Karpas-422 (cell line): ENCODE measurements around the gene IL24. TPM values are rescaled to one million over a fixed set of nuclear protein-coding genes. Genes with fewer than 3 reads are reported as not detected.

ENCODE experiments used
- DNase-seq: peaks from one replicate; pipeline ENCODE4 v3.0.0-alpha.2; 2015
- H2AFZ ChIP-seq: fragments of 200-600 bp; sonication (generic); 2 replicates; pipeline ENCODE4 v1.6.1; 2014; ENCODE audit warnings: antibody characterized with exemption, low read length, mixed read lengths
- H3K27ac ChIP-seq: fragments of 200-600 bp; sonication (generic); 2 replicates; pipeline ENCODE4 v1.5.1; 2014; ENCODE audit warnings: mild to moderate bottlenecking, low read length, moderate library complexity
- H3K27me3 ChIP-seq: fragments of 200-600 bp; sonication (generic); 2 replicates; pipeline ENCODE4 v1.6.1; 2014; ENCODE audit warnings: low read length, mixed read lengths
- H3K36me3 ChIP-seq: fragments of 200-600 bp; sonication (generic); 2 replicates; pipeline ENCODE4 v1.6.1; 2014; ENCODE audit warnings: low read length, mixed read lengths; ENCODE audit not compliant: insufficient read depth
- H3K4me1 ChIP-seq: fragments of 200-600 bp; sonication (generic); 2 replicates; pipeline ENCODE4 v1.6.1; 2014; ENCODE audit warnings: mild to moderate bottlenecking, low read length, mixed read lengths
- H3K4me2 ChIP-seq: fragments of 200-600 bp; sonication (generic); 2 replicates; pipeline ENCODE4 v1.6.1; 2014; ENCODE audit warnings: low read length, low read depth, mild to moderate bottlenecking; ENCODE audit not compliant: poor library complexity, severe bottlenecking
- H3K4me3 ChIP-seq: fragments of 200-600 bp; sonication (generic); 2 replicates; pipeline ENCODE4 v1.5.1; 2014; ENCODE audit warnings: mild to moderate bottlenecking, antibody characterized with exemption, low read length, mixed read lengths
- H3K79me2 ChIP-seq: fragments of 200-600 bp; sonication (generic); 2 replicates; pipeline ENCODE4 v1.6.1; 2014; ENCODE audit warnings: mild to moderate bottlenecking, low read length, mixed read lengths
- H3K9ac ChIP-seq: fragments of 200-600 bp; sonication (generic); 2 replicates; pipeline ENCODE4 v1.6.0; 2014; ENCODE audit warnings: low read length
- H3K9me2 ChIP-seq: fragments of 200-600 bp; sonication (generic), shearing (Covaris generic); replicated peaks from 2 replicates; pipeline ENCODE4 v1.6.0; 2014; ENCODE audit warnings: mild to moderate bottlenecking, low read length, moderate library complexity; ENCODE audit not compliant: insufficient read depth
- H3K9me3 ChIP-seq: fragments of 300-700, 200-600 bp; sonication (generic); 2 replicates; pipeline ENCODE4 v1.6.1; 2014; ENCODE audit warnings: low read length, mixed read lengths
- H4K20me1 ChIP-seq: fragments of 200-600 bp; sonication (generic); 2 replicates; pipeline ENCODE4 v1.6.1; 2014; ENCODE audit warnings: mild to moderate bottlenecking, antibody characterized with exemption, low read length, low read depth; ENCODE audit not compliant: insufficient read depth
- total RNA-seq: library from RNA; depleted of rRNA; stranded (reverse); fragments of >200 nt; shearing (Covaris generic); gene quantifications from 2 replicates; pipeline ENCODE4 v1.2.3, GENCODE V29; 2014; ENCODE audit warnings: low replicate concordance

IL24 gene
- total RNA-seq, 1 experiment from 2014 or later, result not detected

- peaks cover 16% of the 10 kb centered on the region for H3K4me1 ChIP-seq
Observed at GRCh38 chr1:206902702-206903101, 5.5 kb downstream of the IL24 start.

GRCh38 chr1:206903687-206904086 is 6.4 kb downstream of the IL24 start:
- no peak overlapping the region for H3K4me2 ChIP-seq
- H3K9me3 ChIP-seq, result no peaks in the 10 kb centered on the region
- no peak overlapping the region for H2AFZ ChIP-seq
- H3K27ac ChIP-seq, result no peak overlapping the region
- H4K20me1 ChIP-seq, result no peaks in the 10 kb centered on the region
- no peaks in the 10 kb centered on the region for H3K27me3 ChIP-seq
- no peaks in the 10 kb centered on the region for H3K9me2 ChIP-seq
- no peak overlapping the region for H3K9ac ChIP-seq
- no peak for DNase-seq
- H3K4me1 ChIP-seq, result peaks cover 16% of the 10 kb centered on the region
- no peaks in the 10 kb centered on the region for H3K79me2 ChIP-seq
- H3K4me3 ChIP-seq, result no peak overlapping the region
- H3K36me3 ChIP-seq, result no peaks in the 10 kb centered on the region

More at GRCh38 chr1:206902702-206903101, 5.5 kb downstream of the IL24 start:
- no peak overlapping the region for H3K4me2 ChIP-seq
- H3K4me3 ChIP-seq, result no peak overlapping the region
- no peaks in the 10 kb centered on the region for H3K27me3 ChIP-seq
- no peaks in the 10 kb centered on the region for H4K20me1 ChIP-seq
- H3K27ac ChIP-seq, result no peak overlapping the region
- H3K9me3 ChIP-seq, result no peaks in the 10 kb centered on the region
- H3K36me3 ChIP-seq, result no peaks in the 10 kb centered on the region
- H3K9ac ChIP-seq, result no peak overlapping the region
- H2AFZ ChIP-seq, result no peak overlapping the region
- no peaks in the 10 kb centered on the region for H3K79me2 ChIP-seq
- no peak for DNase-seq
- H3K9me2 ChIP-seq, result no peaks in the 10 kb centered on the region

- Histone ChIP-seq H3K36me3 (no peaks in the 10 kb centered on the region), H3K27me3 (no peaks in the 10 kb centered on the region)
Observed at GRCh38 chr1:206904423-206905142, 7.3 kb downstream of the IL24 start.

GRCh38 chr1:206905295-206906164 is 8.3 kb downstream of the IL24 start:
- H3K27me3 ChIP-seq, result no peaks in the 10 kb centered on the region
- peak overlapping the region; percentile 5 for H3K4me2 ChIP-seq
- H3K4me1 ChIP-seq, result peaks cover 16% of the 10 kb centered on the region
- no peak overlapping the region for H3K9ac ChIP-seq
- no peak overlapping the region for H2AFZ ChIP-seq
- no peaks in the 10 kb centered on the region for H3K79me2 ChIP-seq
- H3K9me3 ChIP-seq, result no peaks in the 10 kb centered on the region
- H3K36me3 ChIP-seq, result no peaks in the 10 kb centered on the region
- no peak overlapping the region for H3K4me3 ChIP-seq
- peak; percentile 72 for DNase-seq
- no peaks in the 10 kb centered on the region for H4K20me1 ChIP-seq
- no peaks in the 10 kb centered on the region for H3K9me2 ChIP-seq
- no peak overlapping the region for H3K27ac ChIP-seq

More at GRCh38 chr1:206904423-206905142, 7.3 kb downstream of the IL24 start:
- Histone ChIP-seq H3K4me1 (peaks cover 16% of the 10 kb centered on the region), H3K79me2 (no peaks in the 10 kb centered on the region), H3K27ac (no peak overlapping the region), H3K4me3 (no peak overlapping the region), H3K4me2 (no peak overlapping the region), H3K9me3 (no peaks in the 10 kb centered on the region), H3K9me2 (no peaks in the 10 kb centered on the region), H2AFZ (no peak overlapping the region), H3K9ac (no peak overlapping the region), H4K20me1 (no peaks in the 10 kb centered on the region)
- no peak for DNase-seq

GRCh38 chr1:206907304-206907991 is 10.2 kb downstream of the IL24 start:
- DNase-seq, result no peak
- Histone ChIP-seq H3K9ac (no peak overlapping the region), H3K4me2 (no peak overlapping the region), H3K9me2 (no peaks in the 10 kb centered on the region), H3K27ac (no peak overlapping the region), H4K20me1 (no peaks in the 10 kb centered on the region; the same call in 1 of the 2 replicates), H3K27me3 (no peaks in the 10 kb centered on the region), H3K4me3 (no peak overlapping the region), H3K36me3 (no peaks in the 10 kb centered on the region), H3K79me2 (no peaks in the 10 kb centered on the region), H2AFZ (no peak overlapping the region), H3K9me3 (no peaks in the 10 kb centered on the region), H3K4me1 (peaks cover 16% of the 10 kb centered on the region)

GRCh38 chr1:206908038-206908437 is 10.8 kb downstream of the IL24 start:
- Histone ChIP-seq H3K36me3 (no peaks in the 10 kb centered on the region), H3K9me3 (no peaks in the 10 kb centered on the region), H3K9me2 (no peaks in the 10 kb centered on the region), H4K20me1 (no peaks in the 10 kb centered on the region; the same call in 1 of the 2 replicates), H3K27me3 (no peaks in the 10 kb centered on the region), H3K9ac (no peak overlapping the region), H3K4me1 (peaks cover 16% of the 10 kb centered on the region), H3K4me3 (no peak overlapping the region), H2AFZ (no peak overlapping the region), H3K4me2 (no peak overlapping the region), H3K27ac (no peak overlapping the region), H3K79me2 (no peaks in the 10 kb centered on the region)
- no peak for DNase-seq

- H3K79me2 ChIP-seq, result no peaks in the 10 kb centered on the region
- H4K20me1 ChIP-seq, result no peaks in the 10 kb centered on the region; the same call in 1 of the 2 replicates
Observed at GRCh38 chr1:206909161-206909882, 12.1 kb downstream of the IL24 start.

More at GRCh38 chr1:206909161-206909882, 12.1 kb downstream of the IL24 start:
- Histone ChIP-seq H3K4me2 (no peak overlapping the region), H3K4me1 (peaks cover 16% of the 10 kb centered on the region), H2AFZ (no peak overlapping the region), H3K27me3 (no peaks in the 10 kb centered on the region), H3K4me3 (no peak overlapping the region), H3K36me3 (no peaks in the 10 kb centered on the region), H3K9me3 (no peaks in the 10 kb centered on the region), H3K27ac (no peak overlapping the region), H3K9me2 (no peaks in the 10 kb centered on the region), H3K9ac (no peak overlapping the region)
- no peak for DNase-seq
